ENCODE results near the gene IQSEC2.

IQSEC2 gene

GRCh38 chrX:53305219-53305995 is 24.0 kb upstream of the IQSEC2 start:
- DNase-seq = peak; percentile 32

- no peak for DNase-seq
These were observed 21.8 kb upstream of the IQSEC2 start for GRCh38 chrX:53303195-53303594.

- DNase-seq = no peak
These were observed 18.8 kb upstream of the IQSEC2 start for GRCh38 chrX:53300157-53300556.

- DNase-seq = no peak
These were observed 12.8 kb upstream of the IQSEC2 start for GRCh38 chrX:53294024-53294648.

- DNase-seq = no peak
These were observed 10.2 kb upstream of the IQSEC2 start for GRCh38 chrX:53291596-53291995.

GRCh38 chrX:53290441-53291041 is 9.2 kb upstream of the IQSEC2 start:
- DNase-seq = no peak

- no peak for DNase-seq
These were observed 6.8 kb upstream of the IQSEC2 start for GRCh38 chrX:53288189-53288588.

- DNase-seq = no peak
These were observed 6.2 kb upstream of the IQSEC2 start for GRCh38 chrX:53287493-53288138.

GRCh38 chrX:53286171-53286570 is 4.8 kb upstream of the IQSEC2 start:
- no peak for DNase-seq

- no peak for DNase-seq
These were observed 4.2 kb upstream of the IQSEC2 start for GRCh38 chrX:53285591-53285990.

GRCh38 chrX:53284684-53285447 is 3.5 kb upstream of the IQSEC2 start:
- DNase-seq = no peak

GRCh38 chrX:53283567-53283966 is 2.2 kb upstream of the IQSEC2 start:
- DNase-seq = no peak

GRCh38 chrX:53283099-53283498 is 1.7 kb upstream of the IQSEC2 start:
- no peak for DNase-seq

- DNase-seq = no peak
These were observed 745 bp upstream of the IQSEC2 start for GRCh38 chrX:53281963-53282695.

- no peak for DNase-seq
These were observed 758 bp downstream of the IQSEC2 start for GRCh38 chrX:53280331-53281320.

GRCh38 chrX:53279296-53280237 is 1.8 kb downstream of the IQSEC2 start:
- no peak for DNase-seq

GRCh38 chrX:53272808-53273337 is 8.5 kb downstream of the IQSEC2 start:
- DNase-seq = no peak

- no peak for DNase-seq
These were observed 11.8 kb downstream of the IQSEC2 start for GRCh38 chrX:53269536-53270107.

- DNase-seq = no peak
These were observed 13.2 kb downstream of the IQSEC2 start for GRCh38 chrX:53268173-53268572.

Data from NCI-H524 treated with DMSO at 0.1 percent for 48 hours (cell line).